ENCODE data around the gene OSCP1.

The OSCP1 gene

DNA sequence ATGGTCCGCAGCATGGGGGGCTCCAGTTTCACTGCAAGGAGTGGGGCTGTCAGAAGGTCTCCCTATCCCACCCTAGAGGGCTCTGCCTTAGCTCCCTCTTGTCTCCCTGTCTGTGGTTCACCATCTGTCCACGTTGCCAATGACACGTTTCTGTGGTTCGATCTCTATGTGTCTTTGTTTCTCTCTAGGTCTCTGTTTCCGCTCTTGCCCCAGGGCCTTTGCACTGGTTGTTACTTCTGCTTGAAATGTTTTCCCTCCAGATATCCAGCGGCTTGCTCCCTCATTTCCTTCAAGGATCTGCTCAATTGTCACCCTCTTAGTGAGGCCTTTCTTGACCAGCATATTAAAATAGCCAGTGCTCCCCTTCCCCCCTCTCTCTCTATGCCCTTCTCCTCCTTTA is 22.4 kb upstream of the OSCP1 start:
- DNase-seq: no peak

DNA sequence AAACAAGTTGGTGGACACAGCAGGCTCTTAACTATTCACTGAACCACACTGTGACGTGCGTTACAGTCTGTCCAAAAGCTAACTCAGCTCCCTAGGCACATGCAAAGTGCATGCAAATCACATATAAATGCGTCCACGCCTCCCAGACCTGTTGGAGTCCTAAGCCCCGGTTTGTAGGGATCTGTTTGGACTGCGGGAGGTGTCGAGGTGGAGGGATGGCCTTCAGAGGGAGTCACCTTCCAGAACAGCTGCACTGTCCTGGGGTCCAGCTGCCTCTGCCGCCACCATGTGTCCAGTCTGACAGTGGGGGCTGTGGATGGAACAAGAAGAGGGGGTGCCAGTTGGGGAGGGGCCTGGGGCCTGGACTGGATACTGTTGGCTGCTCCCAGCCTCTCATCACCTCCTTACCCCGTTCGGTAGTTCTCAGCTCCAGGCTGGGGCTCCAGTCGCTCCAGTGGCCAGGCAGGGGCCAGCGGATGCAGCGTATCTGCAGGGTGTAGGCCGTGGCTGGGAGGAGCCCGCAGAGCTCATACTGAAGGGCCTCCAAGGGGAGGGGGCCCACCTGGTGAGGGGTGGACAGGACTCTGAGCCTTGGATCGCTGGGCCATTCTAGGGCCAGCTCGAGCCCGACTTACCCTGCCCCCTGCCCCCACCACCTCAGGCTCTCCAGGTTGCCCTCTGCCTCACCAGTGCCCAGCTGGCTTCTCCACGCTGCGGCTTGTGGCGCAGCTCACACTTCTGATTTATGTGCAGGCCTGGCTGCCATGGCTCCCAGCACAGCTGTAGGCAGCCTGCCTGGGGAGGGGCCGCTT is 21.8 kb upstream of the OSCP1 start:
- DNase-seq: no peak

DNA sequence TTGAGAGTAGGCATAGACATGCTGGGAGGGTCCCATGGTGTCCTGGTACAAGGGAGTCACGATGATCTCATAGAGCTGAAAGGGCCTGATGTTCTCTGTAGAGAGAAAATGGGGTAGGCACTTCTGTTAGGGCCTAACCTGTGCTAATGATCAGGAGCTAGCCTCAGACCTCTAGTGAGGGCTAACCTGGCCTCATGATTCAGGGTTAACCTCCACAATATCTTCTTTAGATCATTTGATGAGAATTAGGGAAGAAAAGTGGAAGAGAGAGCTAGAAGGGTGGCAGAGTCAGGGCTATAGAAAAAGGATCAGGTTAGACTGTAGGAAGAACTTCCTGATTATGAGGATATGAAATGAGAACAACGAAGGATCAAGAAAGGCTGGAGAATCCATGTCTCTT is 18.9 kb upstream of the OSCP1 start:
- DNase-seq: no peak

DNA sequence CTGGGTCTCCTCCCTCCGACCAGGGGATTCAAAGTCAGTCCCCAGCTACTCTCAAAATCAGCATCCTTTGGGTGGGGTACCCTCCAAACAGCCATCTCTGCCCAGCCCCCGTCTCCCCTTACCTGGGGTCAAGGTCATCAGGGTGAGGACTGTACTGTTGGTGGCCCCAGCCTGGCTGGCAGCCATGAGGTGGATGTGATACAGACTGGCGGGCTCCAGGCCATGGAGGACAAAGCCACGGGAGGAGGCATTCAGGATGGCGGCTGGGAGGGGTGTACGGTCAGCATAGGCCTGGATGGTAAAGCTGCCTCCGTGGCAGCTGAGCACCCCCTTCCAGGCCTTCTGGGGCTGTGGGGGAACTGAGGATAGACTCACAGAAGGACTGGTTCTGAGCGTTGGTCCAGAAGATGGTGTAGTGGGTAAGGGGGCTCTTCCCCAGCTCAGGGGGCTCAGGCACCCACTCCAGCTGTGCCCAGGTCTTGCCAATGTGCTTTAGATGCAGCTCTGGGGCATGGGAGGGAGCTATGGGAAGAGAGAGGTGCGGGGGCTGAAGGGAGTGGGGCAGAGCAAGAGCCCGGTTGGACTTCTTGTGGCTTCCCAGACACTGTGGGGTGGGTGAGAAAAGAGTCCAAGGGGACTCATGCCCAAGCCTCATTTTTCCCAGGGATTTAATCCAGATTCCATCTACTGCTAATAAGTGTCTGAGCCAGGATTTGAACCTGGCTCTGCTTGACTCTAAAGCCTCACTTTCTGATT is 17.6 kb upstream of the OSCP1 start:
- DNase-seq: no peak

DNA sequence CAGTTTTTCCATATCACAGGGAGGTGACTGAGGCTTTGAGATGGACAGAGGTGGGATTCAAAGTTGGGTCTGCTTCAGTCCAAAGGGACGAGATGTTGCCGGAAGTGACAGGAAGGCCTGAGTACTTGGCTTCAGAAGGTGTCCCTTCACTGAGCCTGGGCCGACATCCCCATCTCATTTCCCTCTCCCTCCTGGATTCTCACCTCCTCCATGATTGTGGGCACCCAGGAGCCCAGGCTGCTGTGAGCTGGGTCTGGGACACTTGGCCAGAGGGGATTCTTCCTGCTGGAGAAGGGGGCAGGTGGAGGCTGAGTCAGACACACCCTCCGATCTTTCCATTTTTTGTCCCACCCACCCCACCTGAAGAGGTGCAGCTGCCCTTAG is 16.8 kb upstream of the OSCP1 start:
- no peak for DNase-seq

GRCh38 chr1:36466370-36467026 is 16.2 kb upstream of the OSCP1 start:
- no peak for DNase-seq

DNA sequence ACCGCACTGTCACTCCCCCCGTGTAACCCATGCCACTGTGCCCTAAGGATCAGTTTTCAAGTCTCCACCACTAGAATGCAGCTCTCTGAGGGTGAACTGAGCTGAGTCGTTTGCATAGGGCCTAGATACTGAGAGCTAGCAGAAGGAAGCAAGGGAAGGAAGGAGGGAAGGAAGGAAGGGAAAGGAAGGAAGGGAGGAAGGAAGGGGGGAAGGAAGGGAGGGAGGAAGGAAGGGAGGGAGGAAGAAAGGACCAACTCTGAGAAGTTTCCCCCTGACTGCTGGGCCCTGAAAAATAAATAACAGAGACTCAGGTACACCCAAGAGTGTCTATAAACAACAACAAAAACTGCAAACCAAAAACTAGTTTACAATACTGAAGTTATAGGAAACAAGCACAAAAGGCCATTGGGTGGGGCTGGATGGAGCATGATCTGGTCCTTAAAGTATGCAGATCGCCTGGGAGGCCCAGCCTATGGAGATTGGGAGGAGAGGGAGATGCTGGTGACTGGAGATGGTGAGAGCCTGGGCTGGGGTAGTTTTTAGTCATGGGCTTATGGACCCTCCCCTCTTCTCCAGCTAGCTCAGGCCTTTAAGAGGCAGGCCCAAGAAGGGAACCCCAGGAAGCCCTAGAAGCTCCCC is 15.6 kb upstream of the OSCP1 start:
- DNase-seq: no peak

DNA sequence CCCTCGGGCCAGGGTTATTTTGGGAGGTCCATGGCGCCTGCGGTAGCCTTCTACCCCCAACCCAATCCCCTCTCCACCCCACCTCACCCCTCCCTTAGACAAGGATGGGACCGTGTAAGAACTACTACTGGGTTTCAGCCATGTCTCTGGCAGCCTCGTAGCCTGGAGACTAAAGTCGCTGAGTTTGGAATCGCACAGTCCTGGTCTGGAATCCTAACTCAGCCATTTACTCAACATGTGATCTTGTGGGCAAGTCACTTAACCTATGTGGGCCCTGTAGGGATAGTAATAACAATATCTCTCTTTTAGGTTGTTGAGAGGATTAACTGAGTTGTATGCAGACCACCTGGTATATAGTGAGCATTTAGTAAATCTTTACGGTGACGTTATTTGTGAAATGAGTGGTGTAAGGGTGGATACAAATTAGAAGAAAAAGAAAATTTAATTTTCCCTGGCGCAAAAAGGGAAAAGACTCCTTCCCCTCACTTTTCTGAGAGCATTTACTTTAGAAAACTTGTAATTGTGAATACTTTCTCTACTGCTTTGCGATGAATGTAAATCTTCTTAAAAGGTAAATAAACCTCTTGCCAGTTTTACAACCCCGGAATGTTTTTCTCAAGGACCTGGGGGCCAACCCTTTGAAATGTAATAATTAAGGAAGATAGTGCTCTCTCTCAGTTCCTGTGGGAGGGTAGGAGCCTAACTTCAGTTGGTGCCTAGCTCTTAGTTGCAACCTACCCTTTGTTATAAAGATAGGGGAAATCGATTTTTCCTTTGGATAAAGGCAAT is 14.5 kb upstream of the OSCP1 start:
- DNase-seq: no peak

DNA sequence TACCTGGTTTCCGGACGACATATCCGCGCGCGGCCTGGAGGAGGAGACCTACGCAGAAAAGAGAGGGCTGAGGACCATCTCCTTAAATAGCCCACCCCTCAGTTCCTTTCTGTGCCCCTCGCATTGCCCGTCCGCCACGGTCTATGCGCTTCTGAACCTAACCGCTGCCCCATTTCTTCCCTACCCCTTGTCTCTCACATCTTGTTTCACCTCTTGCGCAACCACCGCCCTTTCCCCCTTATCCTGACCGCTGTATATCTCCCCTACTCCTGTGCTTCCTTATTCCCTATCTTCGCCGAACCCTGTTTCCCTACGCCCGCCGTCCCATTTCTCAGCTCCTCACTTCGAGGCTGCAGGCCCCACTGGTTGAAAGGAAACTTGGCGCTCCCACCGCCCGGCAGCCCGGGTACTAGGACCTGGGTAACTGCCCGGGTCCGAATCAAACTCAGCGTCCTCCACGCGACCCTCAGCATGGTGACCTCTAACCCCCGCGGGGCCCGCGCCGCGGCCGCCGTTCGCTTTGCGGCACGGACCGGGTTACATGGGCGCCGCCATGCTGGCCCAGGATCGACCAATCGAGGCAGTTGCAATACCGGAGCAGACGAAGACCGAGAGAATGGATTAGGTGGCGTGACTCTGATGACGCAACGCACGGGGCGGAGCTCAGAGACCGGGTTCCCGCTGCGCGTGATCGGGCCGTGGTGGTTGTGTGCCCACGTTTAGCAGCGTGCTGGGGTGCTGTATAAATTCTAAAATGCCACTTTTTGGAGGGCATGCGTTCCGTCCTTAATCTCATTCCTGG is 13.8 kb upstream of the OSCP1 start, which contains the start of gene MRPS15:
TSS of gene MRPS15 (minus strand) at position 582 of the 802 bp plus-strand sequence. CDS start at position 473, 109 bp downstream.
- DNase-seq: peak; percentile 96

GRCh38 chr1:36463463-36463802 is 13.2 kb upstream of the OSCP1 start:
- DNase-seq: no peak

- DNase-seq: peak; percentile 41 to 51
These were observed 8.7 kb upstream of the OSCP1 start for GRCh38 chr1:36458910-36459309.

GRCh38 chr1:36457691-36458090 is 7.4 kb upstream of the OSCP1 start:
- no peak for DNase-seq

GRCh38 chr1:36456391-36456928 is 6.2 kb upstream of the OSCP1 start:
- DNase-seq: no peak

GRCh38 chr1:36455386-36455785 is 5.1 kb upstream of the OSCP1 start:
- no peak for DNase-seq

DNA sequence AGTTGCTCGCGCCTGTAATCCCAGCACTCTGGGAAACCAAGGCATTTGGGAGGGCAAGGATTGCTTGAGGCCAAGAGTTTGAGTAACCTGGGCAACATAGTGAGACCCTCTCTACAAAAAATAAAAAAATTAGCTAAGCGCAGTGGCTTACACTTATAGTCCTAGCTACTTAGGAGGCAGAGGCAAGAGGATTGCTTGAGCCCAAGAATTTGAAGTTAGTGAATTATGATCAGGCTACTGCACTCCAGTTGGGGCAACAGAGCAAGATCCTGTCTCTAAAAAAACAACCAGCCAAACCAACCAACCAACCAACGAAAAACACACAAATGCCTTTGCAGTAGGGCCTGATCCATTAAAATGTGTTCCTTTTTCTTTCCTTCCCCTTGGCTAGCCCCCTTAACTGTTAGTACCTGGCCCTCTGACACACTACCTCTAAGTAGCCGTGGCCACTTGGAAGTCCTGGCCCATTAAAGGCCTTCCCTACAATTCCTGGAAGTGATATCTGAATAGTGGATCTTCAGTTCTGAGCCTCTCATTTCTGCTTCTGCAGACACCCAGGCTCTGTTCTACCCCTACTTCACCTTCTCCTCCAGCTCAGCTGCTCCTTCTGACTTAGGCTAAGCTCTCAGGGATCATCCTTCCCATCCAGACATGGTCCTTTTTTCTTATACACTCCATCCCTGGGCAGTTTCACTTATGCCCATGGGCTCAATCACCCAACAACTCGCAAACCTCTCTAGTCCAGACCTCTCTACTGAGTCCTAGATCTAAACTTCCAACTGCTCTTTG is 3.5 kb upstream of the OSCP1 start:
- DNase-seq: no peak

- DNase-seq: no peak
These were observed 2.8 kb upstream of the OSCP1 start for GRCh38 chr1:36453051-36453450.

DNA sequence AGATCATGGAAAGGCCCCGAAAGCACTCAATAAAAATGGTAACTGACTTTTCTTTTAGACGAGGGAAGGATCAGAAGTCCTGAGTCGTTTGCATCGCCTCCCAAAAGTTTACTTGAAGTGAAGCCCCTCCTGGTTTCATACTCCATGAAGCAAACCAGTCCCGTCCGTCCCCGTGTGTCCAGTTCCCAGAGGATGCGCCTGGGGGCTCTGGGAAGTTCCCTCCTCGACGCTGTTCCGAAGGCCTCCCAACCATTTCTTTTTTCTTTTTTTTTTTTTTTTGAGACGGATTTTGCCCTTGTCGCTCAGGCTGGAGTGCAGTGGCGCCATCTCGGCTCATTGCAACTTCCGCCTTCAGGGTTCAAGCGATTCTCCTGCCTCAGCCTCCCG is 661 bp upstream of the OSCP1 start:
- DNase-seq: no peak

DNA sequence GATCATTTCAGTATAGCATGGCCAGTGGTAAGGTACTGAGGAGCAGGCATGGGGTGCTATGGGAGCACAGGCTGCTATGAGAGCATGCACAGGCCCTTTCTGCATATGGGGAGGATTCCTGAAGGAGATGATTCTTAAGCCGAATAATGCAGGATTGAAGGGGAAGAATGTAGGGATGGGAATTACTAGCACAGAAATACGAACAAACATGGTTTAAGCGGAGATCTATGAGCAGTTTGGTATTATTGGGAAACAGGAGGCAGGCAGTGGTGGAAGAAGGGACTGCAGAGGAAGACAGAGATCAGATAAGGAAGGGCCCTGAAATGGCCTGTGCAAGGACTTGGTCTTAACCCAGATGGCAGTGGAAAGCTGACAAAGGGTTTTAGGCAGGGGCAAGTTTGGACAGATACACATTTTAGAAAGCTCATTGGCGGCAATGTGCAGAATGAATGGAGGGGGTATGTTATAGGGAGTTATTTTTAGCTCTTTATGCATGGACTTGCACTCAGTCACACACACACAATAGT is 1.7 kb downstream of the OSCP1 start:
- DNase-seq: no peak

DNA sequence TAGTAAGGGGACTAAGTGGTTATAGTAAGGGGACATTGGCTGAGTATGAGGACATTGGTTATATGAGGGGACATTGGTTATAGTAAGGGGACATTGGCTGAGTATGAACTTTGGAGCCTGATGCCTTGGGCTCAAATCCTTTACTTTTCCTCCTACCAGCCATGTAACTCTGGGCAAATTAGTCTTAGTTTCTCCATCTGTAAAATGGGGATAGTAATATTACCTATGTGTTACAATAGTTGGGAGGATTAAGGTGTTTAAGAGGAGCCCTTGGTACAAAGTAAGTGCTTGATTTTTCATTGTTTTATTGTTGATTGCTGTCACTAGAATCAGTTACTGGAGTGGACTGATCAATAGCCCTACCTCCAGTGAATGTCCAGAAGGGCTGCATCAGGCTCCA is 2.8 kb downstream of the OSCP1 start:
- DNase-seq: no peak

GRCh38 chr1:36446746-36447145 is 3.5 kb downstream of the OSCP1 start:
- DNase-seq: no peak

All from stimulated activated CD4-positive, alpha-beta T cell treated with anti-CD3 and anti-CD28 coated beads, Interleukin-2, amount 100 ng/mL, for 48 hours (primary cell).